H1 (cell line): ENCODE results near the gene ZNF536. TPM values are rescaled to one million over a fixed set of nuclear protein-coding genes. Genes with fewer than 3 reads are reported as not detected.

Source experiments
- CTCF ChIA-PET: fragments of 300-600 bp; sonication (Branson Sonifier 250); formaldehyde crosslinking; loops from one replicate; lab custom pipeline; 2021; ENCODE audit not compliant: partially characterized antibody; lab: Charles Lee
- POLR2A ChIA-PET: fragments of 300-600 bp; sonication (Branson Sonifier 250); formaldehyde crosslinking; loops from one replicate; lab custom pipeline; 2021; ENCODE audit warnings: inconsistent platforms; ENCODE audit not compliant: partially characterized antibody; lab: Charles Lee
- DNase-seq, 2 experiments: peaks; one replicate each; pipeline versions ENCODE4 v3.0.0 to v3.0.0-alpha.2; 2010 to 2022; ENCODE audit warnings: low spot score in 2 of 2, low read depth in 1 of 2, mixed read lengths in 1 of 2
- FAIRE-seq: peaks from 2 replicates; lab custom pipeline; 2011; peaks lifted over from hg19 to GRCh38; lab: Jason Lieb, UNC
- H2AFZ ChIP-seq: 2 replicates; pipeline ENCODE4 v1.8.1; 2012; ENCODE audit warnings: low read length, inconsistent platforms
- H2AK5ac ChIP-seq: 2 replicates; pipeline ENCODE4 v1.6.1; 2013; ENCODE audit warnings: low read depth, low read length
- H2BK120ac ChIP-seq: replicated peaks from 2 replicates; pipeline ENCODE3; 2013; ENCODE audit warnings: low read depth, low read length, inconsistent platforms
- H2BK12ac ChIP-seq: 2 replicates; pipeline ENCODE4 v1.6.1; 2013; ENCODE audit warnings: low read depth, low read length
- H2BK15ac ChIP-seq: 2 replicates; pipeline ENCODE4 v1.6.1; 2013; ENCODE audit warnings: low read length
- H2BK20ac ChIP-seq: 2 replicates; pipeline ENCODE4 v1.6.1; 2013; ENCODE audit warnings: low read length
- H2BK5ac ChIP-seq: 2 replicates; pipeline ENCODE4 v1.6.1; 2013; ENCODE audit warnings: low read depth, low read length
- H3K14ac ChIP-seq: 2 replicates; pipeline ENCODE4 v1.6.1; 2013; ENCODE audit warnings: inconsistent platforms; ENCODE audit not compliant: insufficient read length
- H3K18ac ChIP-seq: 2 replicates; pipeline ENCODE4 v1.6.1; 2013; ENCODE audit warnings: low read length; ENCODE audit errors: extremely low read depth
- H3K23ac ChIP-seq: 2 replicates; pipeline ENCODE4 v1.6.1; 2013; ENCODE audit warnings: inconsistent platforms; ENCODE audit not compliant: insufficient read length
- H3K23me2 ChIP-seq: 2 replicates; pipeline ENCODE4 v1.6.1; 2013; ENCODE audit warnings: low read depth, low read length
- H3K27ac ChIP-seq: 2 replicates; pipeline ENCODE4 v1.6.1; 2011; ENCODE audit warnings: low read depth, low read length, inconsistent platforms
- H3K27me3 ChIP-seq, 4 experiments: replicated peaks in 1 of 4; 1 replicate in 1 of 4; 2 replicates in 3 of 4; pipeline versions ENCODE4 v1.6.1 to v1.8.1; 2011 to 2013; ENCODE audit warnings: low read length in 3 of 4, mild to moderate bottlenecking in 3 of 4, inconsistent platforms in 2 of 4, mixed read lengths in 2 of 4, moderate library complexity in 1 of 4; ENCODE audit not compliant: control insufficient read depth in 3 of 4, insufficient read depth in 3 of 4; ENCODE audit errors: extremely low read depth in 1 of 4
- H3K36me3 ChIP-seq, 4 experiments: 2 replicates each; pipeline versions ENCODE4 v1.6.1 to v1.8.1; 2011 to 2013; ENCODE audit warnings: mild to moderate bottlenecking in 4 of 4, low read length in 3 of 4, moderate library complexity in 2 of 4, control low read depth in 1 of 4, inconsistent platforms in 1 of 4; ENCODE audit not compliant: insufficient read depth in 4 of 4, control insufficient read depth in 2 of 4
- H3K4ac ChIP-seq: replicated peaks from 2 replicates; pipeline ENCODE3; 2013; ENCODE audit warnings: low read length, low read depth, mixed read lengths, inconsistent platforms; ENCODE audit not compliant: insufficient read length
- H3K4me1 ChIP-seq, 4 experiments: replicated peaks in 1 of 4; 1 replicate in 1 of 4; 2 replicates in 3 of 4; pipeline versions ENCODE4 v1.6.1 to v1.8.1; 2011 to 2013; ENCODE audit warnings: low read length in 3 of 4, inconsistent platforms in 2 of 4, mixed read lengths in 1 of 4; ENCODE audit not compliant: insufficient read depth in 4 of 4, control insufficient read depth in 3 of 4
- H3K4me2 ChIP-seq, 2 experiments: 2 replicates each; pipeline versions ENCODE4 v1.6.1 to v1.8.1; 2011 to 2013; ENCODE audit warnings: low read depth in 2 of 2, low read length in 2 of 2, control low read depth in 1 of 2, inconsistent platforms in 1 of 2, mild to moderate bottlenecking in 1 of 2; ENCODE audit not compliant: insufficient read depth in 1 of 2
- H3K4me3 ChIP-seq, 4 experiments: fragments of 200-600, 300-600 bp in 1 of 4; sonication (generic), shearing (Covaris generic), sonication (Bioruptor Twin) in 1 of 4; 2 replicates each; pipeline versions ENCODE4 v1.5.1 to v1.8.1; 2011 to 2016; ENCODE audit warnings: low read length in 4 of 4, low read depth in 3 of 4, control low read depth in 2 of 4, inconsistent platforms in 2 of 4, mild to moderate bottlenecking in 2 of 4, mixed read lengths in 1 of 4, moderate library complexity in 1 of 4; ENCODE audit not compliant: insufficient read depth in 2 of 4; ENCODE audit errors: extremely low read depth in 1 of 4
- H3K56ac ChIP-seq: replicated peaks from 2 replicates; pipeline ENCODE3; 2013; ENCODE audit warnings: low read depth, mild to moderate bottlenecking, mixed read lengths, low read length, inconsistent platforms; ENCODE audit not compliant: insufficient read length
- H3K79me1 ChIP-seq: 2 replicates; pipeline ENCODE4 v1.6.1; 2013; ENCODE audit warnings: low read depth, low read length, control low read depth
- H3K79me2 ChIP-seq, 2 experiments: 2 replicates each; pipeline versions ENCODE4 v1.6.1 to v1.8.1; 2012 to 2013; ENCODE audit warnings: low read length in 2 of 2, mild to moderate bottlenecking in 2 of 2, inconsistent platforms in 1 of 2; ENCODE audit not compliant: insufficient read depth in 2 of 2, control insufficient read depth in 1 of 2
- H3K9ac ChIP-seq, 4 experiments: replicated peaks in 1 of 4; 1 replicate in 1 of 4; 2 replicates in 3 of 4; pipeline versions ENCODE4 v1.6.1 to v1.8.1; 2011 to 2013; ENCODE audit warnings: low read depth in 3 of 4, low read length in 3 of 4, control low read depth in 2 of 4, mild to moderate bottlenecking in 2 of 4, moderate library complexity in 2 of 4, inconsistent platforms in 1 of 4; ENCODE audit errors: extremely low read depth in 1 of 4
- H3K9me3 ChIP-seq, 2 experiments: 2 replicates each; pipeline versions ENCODE4 v1.6.1 to v1.8.1; 2012 to 2013; ENCODE audit warnings: mild to moderate bottlenecking in 2 of 2, moderate library complexity in 2 of 2, control low read depth in 1 of 2, inconsistent platforms in 1 of 2, low read depth in 1 of 2, low read length in 1 of 2, mixed read lengths in 1 of 2; ENCODE audit not compliant: insufficient read depth in 2 of 2
- H4K20me1 ChIP-seq, 2 experiments: replicated peaks in 1 of 2; 2 replicates each; pipeline versions ENCODE3 to v1.8.1; 2011 to 2013; ENCODE audit warnings: inconsistent platforms in 2 of 2, low read length in 2 of 2, mild to moderate bottlenecking in 1 of 2; ENCODE audit not compliant: insufficient read depth in 2 of 2, control insufficient read depth in 1 of 2
- H4K5ac ChIP-seq: 2 replicates; pipeline ENCODE4 v1.6.1; 2013; ENCODE audit warnings: low read length, low read depth, mixed read lengths, inconsistent platforms; ENCODE audit not compliant: insufficient read length
- H4K8ac ChIP-seq: 2 replicates; pipeline ENCODE4 v1.8.0; 2013; ENCODE audit warnings: mild to moderate bottlenecking, moderate library complexity, low read length, inconsistent platforms; ENCODE audit not compliant: insufficient read depth; ENCODE audit errors: extremely low read depth
- H4K91ac ChIP-seq: replicated peaks from 2 replicates; pipeline ENCODE3; 2013; ENCODE audit warnings: low read length, mixed read lengths, inconsistent platforms; ENCODE audit not compliant: insufficient read length
- JUND ChIP-seq: IDR thresholded peaks from 2 replicates; pipeline ENCODE4 v1.6.1; 2011; ENCODE audit warnings: mild to moderate bottlenecking, improper control_type of control experiment, low read length
- POU5F1 ChIP-seq: IDR thresholded peaks from 2 replicates; pipeline ENCODE4 v1.6.1; 2011; ENCODE audit warnings: low read depth, mild to moderate bottlenecking, low read length, moderate library complexity
- RAD21 ChIP-seq, 2 experiments: IDR thresholded peaks in 1 of 2; conservative IDR thresholded peaks in 1 of 2; 2 replicates each; pipeline ENCODE4 v1.6.1; 2011; ENCODE audit warnings: low read depth in 2 of 2, low read length in 2 of 2, improper control_type of control experiment in 1 of 2, inconsistent platforms in 1 of 2, mild to moderate bottlenecking in 1 of 2, moderate library complexity in 1 of 2
- SIRT6 ChIP-seq: IDR thresholded peaks from one replicate; pipeline ENCODE4 v1.7.1; 2012; ENCODE audit warnings: low read length, inconsistent platforms
- SIX5 ChIP-seq: IDR thresholded peaks from 2 replicates; pipeline ENCODE4 v1.6.1; 2011; ENCODE audit warnings: mild to moderate bottlenecking, low read depth, low read length
- SP2 ChIP-seq: IDR thresholded peaks from 2 replicates; pipeline ENCODE4 v1.6.1; 2012; ENCODE audit warnings: mild to moderate bottlenecking, low read length, inconsistent platforms
- TAF1 ChIP-seq: IDR thresholded peaks from 2 replicates; pipeline ENCODE4 v1.6.1; 2011; ENCODE audit warnings: mild to moderate bottlenecking, low read depth, low read length
- WGBS, 2 experiments: shearing (Covaris generic) in 1 of 2; methylation state at CpG; one replicate each; pipeline versions ENCODE4 v1.1.6 to v1.1.7; 2013 to 2015; ENCODE audit warnings: low lambda C conversion rate in 2 of 2, mixed read lengths in 2 of 2, inconsistent platforms in 1 of 2, low coverage in 1 of 2, missing lambda C conversion rate in 1 of 2; ENCODE audit not compliant: insufficient replicate concordance in 2 of 2, insufficient coverage in 1 of 2, insufficient read length in 1 of 2; ENCODE audit errors: extremely low coverage in 1 of 2, missing lambda C conversion rate in 1 of 2; 5-methylcytosine and 5-hydroxymethylcytosine counted together
- polyA plus RNA-seq, 7 experiments: library from polyadenylated mRNA; depleted of rRNA in 3 of 7; stranded (reverse) in 5 of 7; unstranded in 2 of 7; fragments of >200 nt in 5 of 7; fragments of 200-250 nt in 2 of 7; gene quantifications; 1 replicate in 5 of 7; 2 replicates in 1 of 7; 4 replicates in 1 of 7; pipeline versions ENCODE4 v1.2.1 to v1.2.3, GENCODE V29; 2011 to 2013; ENCODE audit warnings: missing spikeins in 2 of 7, mixed read lengths in 2 of 7
- total RNA-seq: library from RNA; stranded (reverse); fragmentation: NEBNext Ultra II Directional; extraction: Animal tissue kit (Norgen Biotek cat#: 25700); gene quantifications from 2 replicates; pipeline ENCODE4 v1.2.1, GENCODE V29; 2021

The ZNF536 gene
- total and polyA plus RNA-seq, 2 of the 8 experiments (the other 6 are each of a cell fraction or from before 2014, with no cell fraction given) = 0.09 to 0.11 TPM

- 0 out of 2 replicates have a peak overlapping the region, but pooled peaks have one; percentile 45 for H2BK12ac ChIP-seq
- H2AK5ac ChIP-seq = no peak overlapping the region
- no peaks in the 10 kb centered on the region for H3K36me3 ChIP-seq
- H2BK5ac ChIP-seq = peak overlapping the region; percentile 7; the same call in 1 of the 2 replicates
- H3K9ac ChIP-seq = no peak overlapping the region; a peak in 1 of 7 replicates
- no peaks in the 10 kb centered on the region for H3K23me2 ChIP-seq
- ChIA-PET CTCF (interaction anchor here (0.5 to 1.5 kb wide), 2 partner anchors 8 to 226 kb away, joined by 4 to 5 read pairs; no protein-coding TSS in a partner anchor), POLR2A (interaction anchor here (0.6 kb wide), 1 partner anchor 148 kb away, joined by 3 read pairs; no protein-coding TSS in a partner anchor)
- H4K5ac ChIP-seq = no peak overlapping the region
- peak; percentile 24 for FAIRE-seq
- H2BK120ac ChIP-seq = peak overlapping the region; percentile 0
- no peak overlapping the region for H3K4ac ChIP-seq
- no peak overlapping the region for H4K8ac ChIP-seq
- no peak overlapping the region for H2AFZ ChIP-seq
- H3K4me1 ChIP-seq = peaks cover 9 to 17% (median 13%) of the 10 kb centered on the region in 4 experiments
- H2BK15ac ChIP-seq = no peak overlapping the region
- H4K20me1 ChIP-seq = no peaks in the 10 kb centered on the region
- no peak overlapping the region for H3K14ac ChIP-seq
- H4K91ac ChIP-seq = no peak overlapping the region
- TF ChIP-seq RAD21 (IDR thresholded peaks at IDR 0.05 in 1 of 2, conservative IDR thresholded peaks at IDR 0.05 in 1 of 2; ENCODE audit: low read depth in 2 of 2, low read length in 2 of 2) (no peak), SIRT6 (no peak), SIX5 (no peak), SP2 (no peak), JUND (no peak), TAF1 (no peak), POU5F1 (no peak)
- no peak overlapping the region for H3K27ac ChIP-seq
- no peaks in the 10 kb centered on the region for H3K27me3 ChIP-seq
- 69% methylated on average over 6 of the region's 6 CpGs; no CpG with 5 or more reads in 1 of the 2 experiments for WGBS, 2 experiments
- peak overlapping the region; percentile 49 to 50; a peak in 1 of 4 replicates for H3K4me2 ChIP-seq
- H2BK20ac ChIP-seq = 0 out of 2 replicates have a peak overlapping the region, but pooled peaks have one; percentile 66
- H3K4me3 ChIP-seq = peak overlapping the region in 1 of 4 experiments; percentile 44; a peak in 1 of 8 replicates
- H3K79me1 ChIP-seq = no peaks in the 10 kb centered on the region
- H3K9me3 ChIP-seq = no peaks in the 10 kb centered on the region
- H3K23ac ChIP-seq = no peak overlapping the region
- DNase-seq = no peak
- no peak overlapping the region for H3K18ac ChIP-seq
- no peak overlapping the region for H3K56ac ChIP-seq
- no peaks in the 10 kb centered on the region for H3K79me2 ChIP-seq
Measured at GRCh38 chr19:30449078-30449590, 77.0 kb downstream of the ZNF536 start.
